Mesenchymal stem cell (in vitro differentiated cells and primary cell): ENCODE results near the gene RRN3.
"Not testable (repeated sequence)": the region's sequence is repeated elsewhere in the genome, so short reads cannot be mapped to it uniquely, and the experiment has no call there.

Experiments used
- DNase-seq: peaks from one replicate; pipeline ENCODE4 v3.0.0-alpha.2; 2013
- H2AFZ ChIP-seq: one replicate; pipeline ENCODE4 v1.6.1; 2013; ENCODE audit warnings: low read depth, mild to moderate bottlenecking, control low read depth, inconsistent platforms, low read length, moderate library complexity
- H2AK5ac ChIP-seq: 2 replicates; pipeline ENCODE4 v1.6.1; 2013; ENCODE audit warnings: low read length, moderate library complexity, mild to moderate bottlenecking, inconsistent platforms; ENCODE audit not compliant: severe bottlenecking
- H2BK120ac ChIP-seq: one replicate; pipeline ENCODE4 v1.6.1; 2013; ENCODE audit warnings: low read depth, mild to moderate bottlenecking, inconsistent platforms, low read length, moderate library complexity
- H2BK12ac ChIP-seq, 2 experiments: one replicate each; pipeline ENCODE4 v1.6.1; 2013; ENCODE audit warnings: inconsistent platforms in 2 of 2, low read length in 2 of 2, mild to moderate bottlenecking in 2 of 2, moderate library complexity in 2 of 2, control low read depth in 1 of 2
- H2BK15ac ChIP-seq: one replicate; pipeline ENCODE4 v1.6.1; 2013; ENCODE audit warnings: mild to moderate bottlenecking, low read depth, inconsistent platforms; ENCODE audit not compliant: poor library complexity, severe bottlenecking
- H2BK5ac ChIP-seq: 2 replicates; pipeline ENCODE4 v1.6.1; 2013; ENCODE audit warnings: low read depth, mild to moderate bottlenecking, low read length, control low read depth, inconsistent platforms; ENCODE audit not compliant: poor library complexity, severe bottlenecking
- H3K14ac ChIP-seq, 2 experiments: one replicate each; pipeline ENCODE4 v1.6.1; 2013; ENCODE audit warnings: inconsistent platforms in 2 of 2, low read length in 2 of 2, control low read depth in 1 of 2, mild to moderate bottlenecking in 1 of 2, moderate library complexity in 1 of 2
- H3K18ac ChIP-seq, 2 experiments: one replicate each; pipeline ENCODE4 v1.6.1; 2013; ENCODE audit warnings: inconsistent platforms in 2 of 2, low read length in 2 of 2, control low read depth in 1 of 2, low read depth in 1 of 2, mild to moderate bottlenecking in 1 of 2
- H3K23ac ChIP-seq, 2 experiments: one replicate each; pipeline ENCODE4 v1.6.1; 2013; ENCODE audit warnings: inconsistent platforms in 2 of 2, low read length in 2 of 2, mild to moderate bottlenecking in 2 of 2, moderate library complexity in 2 of 2, control low read depth in 1 of 2
- H3K27ac ChIP-seq: 2 replicates; pipeline ENCODE4 v1.5.1; 2013; ENCODE audit warnings: mild to moderate bottlenecking, moderate library complexity, low read length, control low read depth, inconsistent platforms; ENCODE audit not compliant: poor library complexity, severe bottlenecking
- H3K27me3 ChIP-seq, 2 experiments: 2 replicates each; pipeline versions ENCODE4 v1.6.1 to v1.7.0; 2013; ENCODE audit warnings: low read length in 2 of 2, mild to moderate bottlenecking in 2 of 2, moderate library complexity in 2 of 2, control low read depth in 1 of 2, inconsistent platforms in 1 of 2; ENCODE audit not compliant: control insufficient read depth in 1 of 2, insufficient read depth in 1 of 2
- H3K36me3 ChIP-seq, 2 experiments: 2 replicates each; pipeline versions ENCODE4 v1.6.1 to v1.7.0; 2013; ENCODE audit warnings: low read length in 2 of 2, control low read depth in 1 of 2, inconsistent platforms in 1 of 2, low read depth in 1 of 2, mild to moderate bottlenecking in 1 of 2; ENCODE audit not compliant: insufficient read depth in 2 of 2, control insufficient read depth in 1 of 2
- H3K4ac ChIP-seq, 2 experiments: one replicate each; pipeline ENCODE4 v1.6.1; 2013; ENCODE audit warnings: inconsistent platforms in 2 of 2, low read length in 2 of 2, mild to moderate bottlenecking in 2 of 2, moderate library complexity in 2 of 2, control low read depth in 1 of 2, low read depth in 1 of 2
- H3K4me1 ChIP-seq: 2 replicates; pipeline ENCODE4 v1.6.1; 2013; ENCODE audit warnings: low read depth, low read length, control low read depth; ENCODE audit not compliant: control insufficient read depth, insufficient read depth
- H3K4me2 ChIP-seq: 2 replicates; pipeline ENCODE4 v1.6.1; 2013; ENCODE audit warnings: low read length, mild to moderate bottlenecking, inconsistent platforms; ENCODE audit not compliant: poor library complexity, severe bottlenecking
- H3K4me3 ChIP-seq, 2 experiments: 2 replicates each; pipeline versions ENCODE4 v1.5.1 to v1.7.0; 2013; ENCODE audit warnings: low read length in 2 of 2, mild to moderate bottlenecking in 2 of 2, control low read depth in 1 of 2, low read depth in 1 of 2; ENCODE audit not compliant: insufficient read depth in 1 of 2
- H3K79me1 ChIP-seq: replicated peaks from 2 replicates; pipeline ENCODE4 v1.6.1; 2013; ENCODE audit warnings: mild to moderate bottlenecking, control low read depth, low read length, inconsistent platforms; ENCODE audit not compliant: poor library complexity, severe bottlenecking
- H3K9ac ChIP-seq: 2 replicates; pipeline ENCODE4 v1.7.0; 2013; ENCODE audit warnings: mild to moderate bottlenecking, low read length, moderate library complexity
- H3K9me3 ChIP-seq: 2 replicates; pipeline ENCODE4 v1.7.0; 2013; ENCODE audit warnings: mild to moderate bottlenecking, low read length; ENCODE audit not compliant: control insufficient read depth
- H4K8ac ChIP-seq: one replicate; pipeline ENCODE4 v1.6.1; 2013; ENCODE audit warnings: inconsistent platforms, mild to moderate bottlenecking, low read length, moderate library complexity
- H4K91ac ChIP-seq: one replicate; pipeline ENCODE4 v1.6.1; 2013; ENCODE audit warnings: mild to moderate bottlenecking, low read length, inconsistent platforms
- WGBS: methylation state at CpG from one replicate; pipeline ENCODE4 v1.1.7; 2013; ENCODE audit warnings: mixed read lengths; 5-methylcytosine and 5-hydroxymethylcytosine counted together

The RRN3 gene

DNA sequence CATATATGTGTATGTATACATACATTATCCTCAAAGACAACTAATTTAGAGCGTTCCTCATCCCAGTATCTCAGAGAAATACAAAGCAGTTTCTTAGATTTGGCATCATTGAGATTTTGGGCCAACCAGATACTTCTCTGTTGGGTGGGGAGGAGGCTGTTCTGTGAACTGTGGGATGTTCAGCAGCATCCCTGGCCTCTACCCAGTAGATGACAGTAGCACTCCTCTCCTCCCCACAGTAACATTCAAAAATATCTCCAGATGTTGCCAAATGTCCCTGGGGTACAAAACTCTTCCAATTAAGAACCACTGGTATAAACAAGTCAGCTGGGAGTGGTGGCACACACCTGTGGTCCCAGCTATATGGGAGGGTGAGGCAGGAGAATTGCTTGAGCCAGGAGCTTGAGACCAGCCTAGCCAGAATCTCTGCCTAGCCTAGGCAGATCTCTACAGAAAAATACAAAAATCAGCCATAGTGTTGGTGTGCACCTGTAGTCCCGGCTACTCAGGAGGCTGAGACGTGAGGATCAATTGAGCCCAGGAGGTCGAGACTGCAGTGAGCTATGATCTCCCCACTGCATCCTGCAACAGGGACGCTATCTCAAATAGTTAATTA lies 6.4 kb upstream of the RRN3 start:
- H3K9ac ChIP-seq, H4K8ac ChIP-seq, H3K4ac ChIP-seq, H3K27ac ChIP-seq, H2AFZ ChIP-seq, H3K36me3 ChIP-seq, H3K27me3 ChIP-seq, H2BK12ac ChIP-seq, DNase-seq, H3K4me3 ChIP-seq, H3K79me1 ChIP-seq, H2BK5ac ChIP-seq, H4K91ac ChIP-seq, H3K9me3 ChIP-seq, H2BK15ac ChIP-seq, H3K18ac ChIP-seq, H3K14ac ChIP-seq, H2BK120ac ChIP-seq, H3K4me2 ChIP-seq, H3K4me1 ChIP-seq, H2AK5ac ChIP-seq, H3K23ac ChIP-seq: not testable (repeated sequence)
- WGBS: 100% methylated on average over 3 of the region's 5 CpGs

DNA sequence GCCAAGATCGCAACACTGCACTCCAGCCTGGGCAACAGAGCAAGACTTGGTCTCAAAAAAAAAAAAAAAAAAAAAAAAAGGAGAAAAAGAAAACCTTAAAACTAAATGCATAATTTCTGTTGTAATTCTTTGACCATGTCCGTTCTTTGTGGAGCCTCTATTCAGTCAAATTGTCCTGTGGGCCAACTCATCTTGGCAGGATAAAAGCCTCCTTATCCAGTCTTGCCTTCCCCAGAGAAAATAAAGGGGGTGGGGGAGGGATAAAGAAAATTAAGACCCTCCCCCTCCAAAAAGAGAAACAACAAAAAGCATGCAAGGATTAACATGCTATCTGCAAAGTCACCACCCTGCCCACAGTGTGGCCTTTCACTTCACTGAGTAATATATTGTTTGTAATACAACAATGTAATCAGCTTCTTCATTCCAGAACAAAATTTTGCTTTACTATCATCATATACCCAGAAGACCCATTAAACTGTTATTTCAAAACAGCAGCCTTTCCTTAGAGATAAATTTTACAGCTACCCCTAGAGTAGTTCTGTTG lies 5.4 kb upstream of the RRN3 start:
- H3K14ac ChIP-seq, H3K9ac ChIP-seq, H3K4me1 ChIP-seq, H3K79me1 ChIP-seq, H3K27me3 ChIP-seq, DNase-seq, H4K91ac ChIP-seq, H2BK5ac ChIP-seq, H3K23ac ChIP-seq, H3K4me2 ChIP-seq, H3K4ac ChIP-seq, H2AFZ ChIP-seq, H4K8ac ChIP-seq, H3K4me3 ChIP-seq, H2AK5ac ChIP-seq, H2BK12ac ChIP-seq, H3K9me3 ChIP-seq, H3K18ac ChIP-seq, H2BK15ac ChIP-seq, H2BK120ac ChIP-seq, H3K27ac ChIP-seq, H3K36me3 ChIP-seq: not testable (repeated sequence)
- no CpG with 5 or more reads among the region's 2 CpGs for WGBS

DNA sequence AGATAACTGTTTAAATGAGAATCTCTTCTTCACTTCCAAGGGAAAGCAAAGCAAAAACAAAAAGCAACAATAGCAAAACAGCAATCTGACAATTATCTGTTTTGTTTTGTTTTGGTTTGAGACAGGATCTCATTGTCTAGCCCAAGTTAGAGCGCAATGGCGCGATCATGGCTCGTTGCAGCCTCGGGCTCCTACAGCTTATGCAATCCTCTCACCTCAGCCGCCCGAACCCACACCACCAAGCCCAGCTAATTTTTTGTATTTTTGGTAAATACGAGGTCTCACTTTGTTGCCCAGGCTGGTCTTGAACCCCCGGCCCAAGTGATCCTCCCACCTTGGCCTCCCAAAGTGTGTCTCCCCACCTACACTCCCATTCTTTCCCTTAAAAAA lies 2.5 kb upstream of the RRN3 start:
- not testable (repeated sequence) for H3K4me2 ChIP-seq
- WGBS: 88% methylated on average over 4 of the region's 9 CpGs

DNA sequence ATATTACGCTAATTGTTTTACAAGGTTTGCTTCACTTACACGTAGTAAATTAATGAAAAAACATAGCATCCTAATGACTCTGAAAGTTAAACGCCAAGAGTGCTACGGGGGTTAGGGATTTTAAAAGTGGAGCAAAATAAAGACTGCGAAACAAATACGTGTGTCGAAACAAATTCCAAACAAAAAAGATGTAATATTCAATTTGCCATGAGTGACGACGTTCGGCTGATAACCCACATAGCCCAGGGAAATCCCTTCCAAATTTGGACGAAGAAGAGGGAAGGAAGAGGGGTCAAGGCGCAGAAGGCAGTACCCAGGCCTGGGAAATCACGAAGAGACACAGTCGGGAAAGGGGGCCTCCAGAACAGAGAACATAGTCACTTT lies 509 bp downstream of the RRN3 start:
- not testable (repeated sequence) for H3K79me1 ChIP-seq, H3K23ac ChIP-seq, H3K27ac ChIP-seq, H2AK5ac ChIP-seq, H2BK15ac ChIP-seq, H2BK12ac ChIP-seq, H3K14ac ChIP-seq, H4K91ac ChIP-seq, H3K4me2 ChIP-seq, H3K18ac ChIP-seq, H2AFZ ChIP-seq, H3K27me3 ChIP-seq, H3K4ac ChIP-seq, DNase-seq, H4K8ac ChIP-seq, H2BK120ac ChIP-seq, H2BK5ac ChIP-seq, H3K9me3 ChIP-seq, H3K4me1 ChIP-seq
- Histone ChIP-seq H3K36me3 (peaks cover 0 to 15% of the 10 kb centered on the region in 2 experiments), H3K4me3 (peak overlapping the region in 1 of 2 experiments; percentile 92), H3K9ac (peak overlapping the region; percentile 98)
- WGBS: 0% methylated on average over 2 of the region's 14 CpGs

More for the DNA sequence above, 2.5 kb upstream of the RRN3 start:
- H2BK120ac ChIP-seq, H3K4ac ChIP-seq, H3K9me3 ChIP-seq, H3K9ac ChIP-seq, H2AFZ ChIP-seq, H3K18ac ChIP-seq, H4K91ac ChIP-seq, H3K79me1 ChIP-seq, H2BK5ac ChIP-seq, H2BK12ac ChIP-seq, H3K4me3 ChIP-seq, H3K27me3 ChIP-seq, H3K36me3 ChIP-seq, DNase-seq, H2AK5ac ChIP-seq, H3K27ac ChIP-seq, H2BK15ac ChIP-seq, H3K14ac ChIP-seq, H4K8ac ChIP-seq, H3K4me1 ChIP-seq, H3K23ac ChIP-seq: not testable (repeated sequence)
